ENCODE data around the gene PRDM11.

- TF ChIP-seq CTCF (IDR thresholded peaks at IDR 0.05) = no peak
- no peak for TF ChIP-seq POLR2A (IDR thresholded peaks at IDR 0.05)
These were observed 15.6 kb downstream of the PRDM11 start for GRCh38 chr11:45162064-45162375.

Measured in right lobe of liver (tissue), 4 donors.